Hippocampal formation (tissue), 2 donors: ENCODE measurements around the gene PYCARD.
A peak's percentile ranks its signal among the peaks of the same experiment; 100 is the strongest.
"Not testable (repeated sequence)": the region's sequence is repeated elsewhere in the genome, so short reads cannot be mapped to it uniquely, and the experiment has no call there.

ENCODE experiments used
- DNase-seq, 2 donors: peaks; one replicate each; lab custom pipeline; 2025; lab: John Stamatoyannopoulos, UW

PYCARD gene

DNA sequence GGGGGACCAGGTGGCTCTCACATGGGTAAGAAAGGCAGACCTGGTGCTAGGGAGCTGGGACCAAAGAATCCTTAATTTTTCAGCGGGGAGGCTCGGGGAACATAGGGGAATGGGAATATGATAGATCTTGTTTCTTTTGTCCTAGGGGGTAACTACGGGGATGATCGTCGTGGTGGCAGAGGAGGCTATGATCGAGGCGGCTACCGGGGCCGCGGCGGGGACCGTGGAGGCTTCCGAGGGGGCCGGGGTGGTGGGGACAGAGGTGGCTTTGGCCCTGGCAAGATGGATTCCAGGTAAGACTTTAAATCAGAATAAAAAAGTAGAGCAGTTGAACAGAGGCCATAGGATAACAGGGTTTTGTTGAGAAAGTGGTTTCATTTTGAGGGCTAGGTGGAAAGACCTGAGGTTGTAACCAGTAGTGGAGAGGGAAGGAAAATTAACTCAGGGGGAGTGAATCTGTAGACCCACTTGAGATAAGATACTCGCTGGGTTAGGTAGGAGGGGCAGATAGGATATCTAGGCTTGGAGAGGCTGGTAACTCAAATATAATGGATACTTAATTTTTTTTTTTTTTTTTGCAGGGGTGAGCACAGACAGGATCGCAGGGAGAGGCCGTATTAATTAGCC is 11.6 kb downstream of the PYCARD start:
- no peak for DNase-seq

GRCh38 chr16:31190061-31190460 is 12.5 kb downstream of the PYCARD start:
- DNase-seq, result no peak

GRCh38 chr16:31189412-31189778 is 13.2 kb downstream of the PYCARD start:
- DNase-seq, result no peak

DNA sequence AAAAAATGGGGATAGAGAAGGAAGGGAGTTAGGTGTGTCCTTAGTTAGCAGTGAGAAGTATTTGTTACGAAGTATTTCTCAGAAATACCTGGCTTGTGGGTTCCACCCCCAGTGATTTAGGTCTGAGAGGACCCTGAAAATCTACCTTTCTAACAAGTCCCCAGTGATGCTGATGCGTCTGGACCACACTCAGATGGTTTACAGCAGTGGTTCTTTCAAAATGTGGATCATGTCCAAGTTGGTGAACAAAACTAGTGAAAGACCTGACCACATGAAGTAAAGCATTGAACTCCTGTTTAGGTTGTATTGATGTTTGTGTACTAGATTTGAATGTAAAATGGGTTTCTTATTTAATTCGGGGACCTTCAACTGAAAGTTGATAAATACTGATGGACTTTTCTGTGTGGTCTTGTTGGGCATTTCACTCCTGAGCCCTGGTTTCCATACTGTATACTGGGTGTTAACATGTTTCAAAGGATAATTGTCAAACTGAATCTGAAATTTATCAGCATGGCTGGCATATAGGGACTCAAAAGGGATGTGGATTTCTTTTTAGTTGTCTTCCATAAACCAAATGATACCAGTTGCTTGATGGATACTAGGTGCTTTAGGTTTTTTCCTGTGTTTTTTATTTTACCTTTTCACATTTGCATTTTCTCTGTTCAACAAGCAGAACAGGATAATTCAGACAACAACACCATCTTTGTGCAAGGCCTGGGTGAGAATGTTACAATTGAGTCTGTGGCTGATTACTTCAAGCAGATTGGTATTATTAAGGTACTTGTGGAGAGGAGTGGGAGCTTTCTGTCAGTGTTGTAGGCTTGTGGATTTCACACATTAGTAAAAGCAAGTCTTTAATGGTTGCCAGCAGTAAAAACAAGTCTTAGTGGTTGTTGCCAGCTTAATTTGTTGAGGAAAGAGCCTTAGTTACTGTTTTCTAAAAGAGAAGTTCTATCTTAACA is 13.8 kb downstream of the PYCARD start:
- DNase-seq, result no peak

- no peak for DNase-seq
Observed at GRCh38 chr16:31187808-31188189, 14.8 kb downstream of the PYCARD start.

DNA sequence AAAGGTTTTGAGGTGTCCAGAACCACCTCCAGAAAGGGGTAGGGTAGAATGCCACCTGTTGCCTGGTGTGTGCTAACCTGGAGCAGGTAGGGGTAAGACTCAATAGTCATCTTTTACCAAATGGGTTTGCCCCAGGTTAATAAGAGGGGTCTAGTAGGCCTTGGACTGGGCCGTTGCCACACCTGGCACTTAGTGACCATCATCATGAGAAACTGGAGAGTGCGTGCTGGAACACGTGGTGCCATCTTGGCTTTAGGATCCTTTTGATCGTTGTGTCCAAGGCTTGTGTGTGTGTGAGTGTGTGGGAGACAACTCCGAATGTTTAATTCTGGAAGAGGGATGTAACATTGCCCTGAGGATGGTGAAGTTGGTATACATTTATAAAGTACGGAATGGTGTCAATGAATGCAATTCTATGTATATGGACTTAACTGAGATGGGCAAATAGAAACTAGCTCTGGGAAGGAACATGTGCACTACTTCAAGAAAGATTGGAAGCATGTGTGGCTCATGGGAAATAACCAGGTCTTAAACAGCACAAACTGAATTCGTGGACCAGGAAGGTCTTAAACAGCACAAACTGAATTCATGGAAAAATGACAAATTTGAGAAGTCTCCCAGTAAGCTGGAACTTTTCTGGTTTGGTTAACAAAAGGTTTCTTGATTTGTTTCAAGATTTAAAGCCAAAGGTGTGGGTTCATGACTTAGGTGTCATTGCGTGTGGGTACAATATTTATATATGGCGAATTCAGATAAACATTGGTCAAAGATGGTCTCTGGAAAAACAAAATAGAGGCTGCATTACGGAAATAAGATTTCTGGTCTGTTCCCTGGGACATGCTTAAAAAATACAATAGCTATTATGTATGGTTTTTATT is 15.4 kb downstream of the PYCARD start:
- no peak for DNase-seq

- no peak for DNase-seq
Observed at GRCh38 chr16:31186176-31186575, 16.4 kb downstream of the PYCARD start.

DNA sequence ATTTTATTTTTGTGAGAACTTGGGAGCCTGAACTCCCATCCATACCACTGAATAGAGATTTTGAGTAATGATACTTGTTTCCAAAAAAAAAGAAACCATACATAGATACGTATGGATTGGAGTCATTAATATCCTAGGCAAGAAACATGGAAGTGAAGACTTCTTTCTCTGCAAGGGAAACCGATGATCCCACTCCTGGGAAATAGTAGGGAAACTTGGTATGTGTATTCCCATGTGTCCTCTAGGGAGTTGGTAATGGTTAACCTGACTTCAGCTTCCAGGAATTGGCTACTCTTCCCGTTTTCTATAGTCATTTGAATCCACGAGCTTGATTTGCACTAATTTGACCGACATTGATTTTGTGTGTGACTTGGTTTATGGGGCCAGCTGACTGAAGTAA is 17.2 kb downstream of the PYCARD start:
- no peak for DNase-seq

- DNase-seq, result no peak
Observed at GRCh38 chr16:31184888-31185287, 17.7 kb downstream of the PYCARD start.

DNA sequence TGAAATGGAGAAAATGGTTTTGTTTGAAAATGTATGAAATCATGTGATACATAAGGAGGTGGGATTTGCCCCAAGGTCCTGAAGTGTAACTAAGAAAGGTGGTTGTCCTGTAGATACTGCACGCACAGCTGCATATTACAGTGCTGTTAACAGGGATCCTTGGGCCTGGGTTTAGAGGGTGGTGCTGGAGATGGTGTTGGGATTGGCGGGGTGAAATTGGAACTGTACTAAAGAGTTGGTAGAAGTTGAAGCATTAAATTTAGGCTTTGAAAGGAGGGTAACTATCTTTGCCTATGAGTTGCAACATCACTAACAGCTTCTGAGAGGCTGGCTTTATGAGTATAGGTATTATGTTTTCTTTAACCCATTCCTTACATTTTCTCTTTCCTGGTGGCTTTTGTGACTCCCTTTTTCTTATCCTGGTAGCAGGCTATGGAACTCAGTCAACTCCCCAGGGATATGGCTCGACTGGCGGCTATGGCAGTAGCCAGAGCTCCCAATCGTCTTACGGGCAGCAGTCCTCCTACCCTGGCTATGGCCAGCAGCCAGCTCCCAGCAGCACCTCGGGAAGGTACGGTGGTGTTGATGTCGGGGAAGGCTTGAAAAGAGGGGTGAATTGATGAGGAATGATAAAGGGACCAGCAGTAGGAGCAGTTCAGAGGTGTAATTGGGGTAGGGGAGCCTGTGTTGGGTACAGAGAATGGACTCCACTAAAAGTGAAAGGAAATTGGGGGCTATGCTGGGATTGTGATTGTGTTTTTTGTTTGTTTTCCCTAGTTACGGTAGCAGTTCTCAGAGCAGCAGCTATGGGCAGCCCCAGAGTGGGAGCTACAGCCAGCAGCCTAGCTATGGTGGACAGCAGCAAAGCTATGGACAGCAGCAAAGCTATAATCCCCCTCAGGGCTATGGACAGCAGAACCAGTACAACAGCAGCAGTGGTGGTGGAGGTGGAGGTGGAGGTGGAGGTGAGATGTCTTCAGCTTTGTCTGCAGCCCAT is 18.8 kb downstream of the PYCARD start:
- no peak for DNase-seq

GRCh38 chr16:31182391-31182790 is 20.2 kb downstream of the PYCARD start:
- no peak for DNase-seq

DNA sequence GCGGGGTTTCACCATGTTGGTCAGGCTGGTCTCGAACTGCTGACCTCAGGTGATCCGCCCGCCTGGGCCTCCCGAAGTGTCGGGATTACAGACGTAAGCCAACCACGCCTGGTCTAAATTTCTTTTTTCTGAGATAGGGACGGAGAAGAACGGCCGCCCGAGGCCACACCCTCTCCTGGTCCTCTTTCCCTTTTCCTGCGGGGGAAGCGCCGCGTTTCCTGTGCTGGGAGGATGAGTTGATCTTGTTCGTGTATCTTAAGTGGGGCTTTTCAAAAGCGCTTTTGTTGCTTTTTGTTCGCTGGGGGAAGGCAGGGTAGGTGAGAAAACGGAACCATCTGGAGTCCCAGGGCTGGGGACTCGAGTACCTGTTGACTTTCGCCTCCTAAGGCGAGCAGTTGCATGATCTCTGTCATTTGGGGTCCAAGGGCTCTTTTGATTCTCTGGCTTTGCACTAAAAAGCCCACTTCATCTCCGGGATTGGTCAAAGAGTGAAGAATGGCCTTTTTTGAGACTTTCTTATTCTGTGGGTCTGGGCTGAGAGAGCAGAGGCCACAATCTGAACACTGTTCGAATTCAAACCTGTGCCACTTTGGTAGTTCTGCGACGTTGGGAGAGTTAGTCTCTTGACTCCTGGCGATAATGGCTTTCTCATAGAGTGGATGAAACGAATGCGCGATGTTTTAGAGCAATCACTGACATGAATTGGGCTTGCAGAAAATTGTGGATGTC is 21.3 kb downstream of the PYCARD start:
- DNase-seq, result no peak

DNA sequence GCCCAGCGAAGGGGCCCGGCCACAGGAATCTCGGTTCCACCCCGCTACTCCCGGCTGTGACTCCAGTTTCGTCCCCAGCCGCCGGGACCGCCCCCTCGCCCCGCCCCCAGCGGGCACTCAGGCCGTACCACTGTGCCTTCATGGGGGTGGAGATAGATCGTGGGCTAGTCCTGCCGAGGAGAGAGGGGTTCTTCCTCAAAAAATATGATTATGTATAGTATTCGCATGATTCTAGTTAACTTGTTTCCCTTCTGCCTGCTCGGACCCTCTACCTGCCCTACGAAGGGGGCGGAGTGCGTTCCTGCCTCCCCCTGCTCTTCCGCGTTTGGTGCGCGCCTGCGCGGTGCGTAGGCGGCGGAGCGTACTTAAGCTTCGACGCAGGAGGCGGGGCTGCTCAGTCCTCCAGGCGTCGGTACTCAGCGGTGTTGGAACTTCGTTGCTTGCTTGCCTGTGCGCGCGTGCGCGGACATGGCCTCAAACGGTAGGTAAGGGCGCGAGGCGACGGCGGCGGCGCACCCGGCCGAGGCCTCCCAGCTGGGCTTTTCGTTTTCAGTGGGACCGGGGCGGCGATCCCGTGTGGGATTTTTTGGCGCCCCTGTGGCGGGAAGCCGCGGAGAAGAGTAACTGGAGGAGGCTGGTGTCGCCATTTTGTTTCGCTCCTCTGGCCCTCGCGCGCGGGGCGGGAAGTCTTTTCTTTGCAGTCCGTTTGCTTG is 22.7 kb downstream of the PYCARD start, which contains the start of gene FUS:
Gene FUS, plus strand, starts transcription at position 393 of the 713 bp plus-strand sequence. Its CDS starts 76 bp downstream, at position 469.
- peak; percentile 84 to 89 for DNase-seq

GRCh38 chr16:31179219-31179746 is 23.3 kb downstream of the PYCARD start:
- DNase-seq, result no peak

GRCh38 chr16:31177136-31177535 is 25.4 kb downstream of the PYCARD start:
- DNase-seq, result no peak

DNA sequence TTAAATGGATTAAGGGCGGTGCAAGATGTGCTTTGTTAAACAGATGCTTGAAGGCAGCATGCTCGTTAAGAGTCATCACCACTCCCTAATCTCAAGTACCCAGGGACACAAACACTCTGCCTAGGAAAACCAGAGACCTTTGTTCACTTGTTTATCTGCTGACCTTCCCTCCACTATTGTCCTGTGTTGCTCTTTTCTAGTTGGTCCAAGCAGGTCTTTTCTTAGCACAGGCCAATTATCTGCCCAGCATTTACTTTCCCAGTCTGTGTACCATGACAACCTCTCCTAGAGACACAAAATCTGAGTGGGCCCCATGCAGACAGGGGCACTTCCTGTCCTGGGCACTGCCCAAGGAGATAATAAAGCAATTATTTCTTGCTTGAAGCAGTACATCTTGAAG is 32.5 kb downstream of the PYCARD start:
- DNase-seq, result not testable (repeated sequence)

DNA sequence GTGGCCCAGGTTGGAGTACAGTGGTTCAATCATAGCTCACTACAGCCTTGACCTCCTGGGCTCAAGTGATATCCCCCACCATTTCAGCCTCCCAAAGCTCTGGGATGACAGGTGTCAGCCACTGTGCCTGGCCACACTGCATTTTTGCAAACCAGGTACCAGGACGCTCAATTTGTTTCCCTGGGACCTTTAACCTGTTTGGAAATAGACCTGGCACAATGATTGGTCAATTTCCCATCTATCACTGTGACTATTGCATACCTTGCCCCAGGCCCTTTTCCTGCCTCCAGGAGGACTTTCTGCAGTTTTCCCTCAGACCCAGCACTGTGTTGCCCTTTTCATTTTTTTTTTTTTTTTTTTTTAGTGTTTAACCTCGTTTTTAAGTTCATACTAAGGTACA is 33.7 kb downstream of the PYCARD start:
- no peak for DNase-seq

DNA sequence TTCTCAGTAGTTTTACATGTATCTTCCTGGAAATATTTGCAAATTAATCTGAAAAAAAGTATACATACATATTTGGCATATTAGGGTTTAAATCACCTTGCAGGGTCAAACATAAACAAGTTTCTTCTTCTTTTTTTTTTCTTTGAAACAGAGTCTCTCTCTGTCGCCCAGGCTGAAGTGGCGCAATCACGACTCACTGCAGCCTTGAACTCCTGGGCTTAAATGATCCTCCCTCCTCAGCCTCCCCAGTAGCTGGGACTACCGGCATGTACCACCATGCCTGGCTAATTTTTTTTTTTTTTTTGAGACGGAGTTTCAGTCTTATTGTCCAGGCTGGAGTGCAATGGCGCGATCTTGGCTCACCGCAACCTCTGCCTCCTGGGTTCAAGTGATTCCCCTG is 35.2 kb downstream of the PYCARD start:
- no peak for DNase-seq

DNA sequence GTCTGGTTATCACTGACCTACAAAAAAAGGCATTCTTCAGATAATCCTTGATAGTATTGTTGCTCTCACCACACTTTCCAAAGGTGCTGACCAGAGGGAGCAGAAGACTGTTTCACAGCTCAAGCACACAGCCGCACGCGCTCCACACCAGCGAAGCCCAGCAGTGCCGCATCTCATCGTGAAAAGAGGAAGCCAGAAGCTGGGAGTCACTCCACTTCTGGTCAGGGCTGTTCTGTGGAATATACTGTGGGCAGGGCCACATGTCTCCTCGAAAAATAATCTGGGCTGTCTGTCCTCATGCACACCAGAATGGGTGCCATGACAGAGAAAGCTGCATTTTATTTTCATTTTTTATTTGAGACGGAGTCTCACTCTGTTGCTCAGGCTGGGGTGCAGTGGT is 45.4 kb downstream of the PYCARD start:
- no peak for DNase-seq
